ENCODE measurements around the gene SCYGR3. TPM values are rescaled to one million over a fixed set of nuclear protein-coding genes. Genes with fewer than 3 reads are reported as not detected.

Gene SCYGR3
- total RNA-seq, 4 donors from 2014 or later = not detected

GRCh38 chr2:227630322-227630721 is 15.7 kb upstream of the SCYGR3 start:
- DNase-seq = no peak
- Histone ChIP-seq H3K4me1 (no peaks in the 10 kb centered on the region), H3K9me3 (no peaks in the 10 kb centered on the region), H3K27ac (no peak overlapping the region), H3K4me3 (no peak overlapping the region), H3K36me3 (no peaks in the 10 kb centered on the region), H3K27me3 (no peaks in the 10 kb centered on the region)
- TF ChIP-seq CTCF (IDR thresholded peaks at IDR 0.05) (no peak), POLR2A (IDR thresholded peaks at IDR 0.05) (no peak)

- TF ChIP-seq CTCF (IDR thresholded peaks at IDR 0.05) (no peak), POLR2A (IDR thresholded peaks at IDR 0.05) (no peak)
- H3K27ac ChIP-seq = no peak overlapping the region
Observed at GRCh38 chr2:227629435-227629834, 14.8 kb upstream of the SCYGR3 start.

GRCh38 chr2:227627769-227628168 is 13.1 kb upstream of the SCYGR3 start:
- no peak for DNase-seq
- Histone ChIP-seq H3K4me3 (no peak overlapping the region), H3K27me3 (no peaks in the 10 kb centered on the region), H3K9me3 (no peaks in the 10 kb centered on the region), H3K27ac (no peak overlapping the region), H3K4me1 (no peaks in the 10 kb centered on the region), H3K36me3 (no peaks in the 10 kb centered on the region)
- no peak for TF ChIP-seq POLR2A (IDR thresholded peaks at IDR 0.05)
- TF ChIP-seq CTCF (IDR thresholded peaks at IDR 0.05) = no peak

More at GRCh38 chr2:227629435-227629834, 14.8 kb upstream of the SCYGR3 start:
- H3K36me3 ChIP-seq = no peaks in the 10 kb centered on the region
- no peaks in the 10 kb centered on the region for H3K9me3 ChIP-seq
- DNase-seq = no peak
- H3K4me1 ChIP-seq = no peaks in the 10 kb centered on the region
- H3K4me3 ChIP-seq = no peak overlapping the region
- no peaks in the 10 kb centered on the region for H3K27me3 ChIP-seq

GRCh38 chr2:227626580-227627151 is 12.0 kb upstream of the SCYGR3 start:
- Histone ChIP-seq H3K4me3 (no peak overlapping the region), H3K27me3 (no peaks in the 10 kb centered on the region), H3K9me3 (no peaks in the 10 kb centered on the region), H3K36me3 (no peaks in the 10 kb centered on the region), H3K27ac (no peak overlapping the region), H3K4me1 (no peaks in the 10 kb centered on the region)
- TF ChIP-seq POLR2A (IDR thresholded peaks at IDR 0.05) = no peak
- DNase-seq = no peak

GRCh38 chr2:227625420-227625819 is 10.8 kb upstream of the SCYGR3 start:
- Histone ChIP-seq H3K27ac (no peak overlapping the region), H3K27me3 (no peaks in the 10 kb centered on the region), H3K36me3 (no peaks in the 10 kb centered on the region), H3K4me3 (no peak overlapping the region), H3K9me3 (no peaks in the 10 kb centered on the region), H3K4me1 (no peaks in the 10 kb centered on the region)
- TF ChIP-seq CTCF (IDR thresholded peaks at IDR 0.05) (no peak), POLR2A (IDR thresholded peaks at IDR 0.05) (no peak)
- no peak for DNase-seq

GRCh38 chr2:227623226-227623625 is 8.6 kb upstream of the SCYGR3 start:
- Histone ChIP-seq H3K36me3 (no peaks in the 10 kb centered on the region), H3K4me1 (no peaks in the 10 kb centered on the region), H3K4me3 (no peak overlapping the region), H3K27me3 (no peaks in the 10 kb centered on the region), H3K27ac (no peak overlapping the region), H3K9me3 (no peaks in the 10 kb centered on the region)
- TF ChIP-seq POLR2A (IDR thresholded peaks at IDR 0.05) (no peak), CTCF (IDR thresholded peaks at IDR 0.05) (no peak)
- DNase-seq = no peak

All from Peyer's patch (tissue), 4 donors.